Sigmoid colon (tissue), 4 donors: Measurements from ENCODE around the gene SNCB.

ENCODE experiments used
- CTCF ChIP-seq, 4 experiments: fragments of 450-650 bp in 3 of 4; fragments of 200-600 bp in 1 of 4; IDR thresholded peaks; one replicate each; pipeline ENCODE4 v1.5.1; 2016 to 2019; ENCODE audit warnings: antibody characterized with exemption in 4 of 4, mild to moderate bottlenecking in 3 of 4, moderate library complexity in 2 of 4
- EP300 ChIP-seq, 4 donors: sonication (generic); formaldehyde crosslinking; IDR thresholded peaks; one replicate each; pipeline ENCODE4 v1.6.1; 2017; ENCODE audit warnings: antibody characterized with exemption in 4 of 4
- POLR2AphosphoS5 ChIP-seq, 4 donors: sonication (generic); formaldehyde crosslinking; IDR thresholded peaks; one replicate each; pipeline ENCODE4 v1.6.1; 2017; ENCODE audit warnings: antibody characterized with exemption in 4 of 4

GRCh38 chr5:176587398-176587797 lies 42.9 kb downstream of the SNCB start:
- TF ChIP-seq CTCF (IDR thresholded peaks at IDR 0.05) (no peak), POLR2AphosphoS5 (IDR thresholded peaks at IDR 0.05) (no peak), EP300 (IDR thresholded peaks at IDR 0.05) (no peak)
